ENCODE data around the gene MEF2C. TPM values are rescaled to one million over a fixed set of nuclear protein-coding genes. Genes with fewer than 3 reads are reported as not detected.
A peak's percentile ranks its signal among the peaks of the same experiment; 100 is the strongest.

MEF2C gene
- total RNA-seq, 1 donor from 2014 or later, result 42.0 TPM

DNA sequence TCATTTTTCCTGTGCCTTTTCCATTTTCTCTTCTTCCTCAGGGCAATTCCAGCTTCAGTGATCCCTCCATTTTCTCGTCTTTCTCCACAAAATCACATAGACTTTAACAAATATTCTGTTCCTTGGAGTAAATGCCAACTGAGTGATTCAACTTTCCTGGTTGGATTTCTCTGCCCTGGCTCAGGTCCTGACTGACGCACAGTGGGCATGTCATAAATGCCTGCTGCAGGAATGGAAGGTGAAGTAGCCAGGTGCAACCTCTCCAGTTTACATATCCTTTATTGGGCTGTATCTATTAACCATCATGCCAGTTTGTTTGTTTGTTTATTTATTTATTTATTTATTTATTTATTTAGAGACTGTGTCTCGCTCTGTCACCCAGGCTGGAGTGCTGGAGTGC, 95.1 kb downstream of the MEF2C start:
- ATAC-seq (no peak), DNase-seq (no peak)
- Histone ChIP-seq H3K36me3 (no peaks in the 10 kb centered on the region), H3K27me3 (ENCODE audit: low read depth) (no peaks in the 10 kb centered on the region), H3K4me3 (no peak overlapping the region), H3K4me1 (peaks cover 27% of the 10 kb centered on the region), H3K27ac (no peak overlapping the region), H3K9me3 (no peaks in the 10 kb centered on the region)
- intact Hi-C loops (cut with DNase I), result no loop called here
- TF ChIP-seq, protein P1, sequence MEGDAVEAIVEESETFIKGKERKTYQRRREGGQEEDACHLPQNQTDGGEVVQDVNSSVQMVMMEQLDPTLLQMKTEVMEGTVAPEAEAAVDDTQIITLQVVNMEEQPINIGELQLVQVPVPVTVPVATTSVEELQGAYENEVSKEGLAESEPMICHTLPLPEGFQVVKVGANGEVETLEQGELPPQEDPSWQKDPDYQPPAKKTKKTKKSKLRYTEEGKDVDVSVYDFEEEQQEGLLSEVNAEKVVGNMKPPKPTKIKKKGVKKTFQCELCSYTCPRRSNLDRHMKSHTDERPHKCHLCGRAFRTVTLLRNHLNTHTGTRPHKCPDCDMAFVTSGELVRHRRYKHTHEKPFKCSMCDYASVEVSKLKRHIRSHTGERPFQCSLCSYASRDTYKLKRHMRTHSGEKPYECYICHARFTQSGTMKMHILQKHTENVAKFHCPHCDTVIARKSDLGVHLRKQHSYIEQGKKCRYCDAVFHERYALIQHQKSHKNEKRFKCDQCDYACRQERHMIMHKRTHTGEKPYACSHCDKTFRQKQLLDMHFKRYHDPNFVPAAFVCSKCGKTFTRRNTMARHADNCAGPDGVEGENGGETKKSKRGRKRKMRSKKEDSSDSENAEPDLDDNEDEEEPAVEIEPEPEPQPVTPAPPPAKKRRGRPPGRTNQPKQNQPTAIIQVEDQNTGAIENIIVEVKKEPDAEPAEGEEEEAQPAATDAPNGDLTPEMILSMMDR (IDR thresholded peaks at IDR 0.05), result no peak

DNA sequence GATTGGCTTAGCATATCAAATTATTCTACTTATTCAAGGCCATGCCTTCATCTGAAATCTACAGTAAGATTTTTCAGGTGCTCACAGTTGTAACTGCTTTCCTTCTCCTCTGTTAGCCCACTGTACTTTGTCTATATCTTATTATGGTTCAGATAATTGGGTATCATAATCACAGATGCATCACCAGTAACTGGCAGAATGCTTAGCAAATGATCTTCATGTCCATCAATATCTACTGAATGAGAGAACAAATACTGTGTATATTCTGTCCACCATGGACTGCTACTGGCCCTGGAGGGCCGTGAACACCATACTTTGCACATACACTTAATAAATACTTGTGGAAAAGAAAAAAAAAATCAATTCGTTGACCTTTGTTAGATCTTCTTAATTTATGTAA, 96.2 kb downstream of the MEF2C start:
- DNase-seq, result no peak
- TF ChIP-seq, protein P1 (IDR thresholded peaks at IDR 0.05), result no peak
- Histone ChIP-seq H3K4me1 (peaks cover 27% of the 10 kb centered on the region), H3K36me3 (no peaks in the 10 kb centered on the region), H3K9me3 (no peaks in the 10 kb centered on the region), H3K4me3 (no peak overlapping the region), H3K27me3 (ENCODE audit: low read depth) (no peaks in the 10 kb centered on the region), H3K27ac (peak overlapping the region; percentile 78)
- ATAC-seq, result no peak
- intact Hi-C loops (cut with DNase I), result no loop called here

DNA sequence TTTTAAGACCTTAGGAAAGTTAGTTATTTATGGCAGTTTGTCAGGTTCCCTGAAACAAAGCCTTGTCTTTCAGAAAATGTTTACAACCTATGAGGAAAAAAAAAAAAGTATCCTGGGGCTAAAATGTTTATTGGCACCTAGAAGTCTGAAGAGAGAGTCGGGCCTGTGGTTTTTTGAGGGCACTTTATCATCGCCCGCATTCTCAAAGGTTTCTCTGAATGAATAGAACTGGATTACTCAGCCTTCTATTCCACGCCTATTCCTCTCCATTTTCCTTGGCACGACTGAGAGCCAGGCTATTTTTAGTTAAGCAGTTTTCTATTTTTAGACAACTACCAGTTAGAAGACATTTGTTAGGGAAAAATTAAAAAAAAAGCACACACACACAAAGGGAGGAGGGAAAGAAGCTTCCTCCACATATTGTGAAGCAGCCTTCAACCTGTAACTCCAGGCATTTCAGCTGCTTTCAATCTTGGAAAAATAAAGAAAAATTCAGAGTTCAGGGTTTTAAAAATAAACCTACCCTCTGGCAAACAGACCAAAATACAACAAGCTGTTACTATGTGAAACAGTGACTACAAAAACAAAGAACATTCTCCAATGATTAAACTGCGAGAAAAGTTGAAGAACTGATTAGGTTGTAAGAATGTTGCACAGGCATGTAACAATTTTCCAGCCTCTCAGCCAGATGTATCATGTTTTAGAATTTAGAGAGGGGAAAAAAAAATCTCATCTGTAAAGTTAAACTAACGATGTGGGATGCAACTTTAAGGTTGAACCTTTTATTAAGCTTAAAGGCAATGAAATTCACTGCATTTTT, 97.0 kb downstream of the MEF2C start:
- peaks cover 27% of the 10 kb centered on the region for H3K4me1 ChIP-seq
- peak overlapping the region; percentile 20 for H3K4me3 ChIP-seq
- H3K27me3 ChIP-seq (ENCODE audit: low read depth), result no peaks in the 10 kb centered on the region
- TF ChIP-seq, protein P1 (IDR thresholded peaks at IDR 0.05), result no peak
- H3K9me3 ChIP-seq, result no peaks in the 10 kb centered on the region
- no peaks in the 10 kb centered on the region for H3K36me3 ChIP-seq
- ATAC-seq, result peak; percentile 94 to 97
- peak overlapping the region; percentile 78 for H3K27ac ChIP-seq
- DNase-seq, result no peak
- intact Hi-C loops (cut with DNase I), result no loop called here

DNA sequence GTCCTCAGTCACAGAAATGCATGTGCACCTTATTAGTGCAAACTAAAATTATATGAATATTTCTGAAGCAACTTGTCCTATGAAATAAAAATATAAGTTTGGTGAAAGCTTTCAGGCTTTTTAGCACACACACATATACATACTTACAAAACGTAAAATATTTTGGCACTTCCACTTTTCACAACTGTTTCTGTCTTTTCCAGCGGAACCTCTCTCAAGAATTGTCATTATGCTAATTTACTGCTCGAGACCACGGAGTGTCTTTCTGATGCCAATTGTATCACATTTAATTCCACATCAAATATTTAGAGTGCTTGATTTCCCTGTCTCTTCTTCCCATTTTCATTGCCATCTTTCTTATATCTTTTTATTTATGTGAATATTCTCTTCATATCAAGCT, 100.4 kb downstream of the MEF2C start:
- TF ChIP-seq, protein P1 (IDR thresholded peaks at IDR 0.05), result no peak
- no peak overlapping the region for H3K27ac ChIP-seq
- H3K36me3 ChIP-seq, result no peaks in the 10 kb centered on the region
- ATAC-seq (no peak), DNase-seq (no peak)
- no peaks in the 10 kb centered on the region for H3K9me3 ChIP-seq
- H3K27me3 ChIP-seq (ENCODE audit: low read depth), result no peaks in the 10 kb centered on the region
- no peak overlapping the region for H3K4me3 ChIP-seq
- H3K4me1 ChIP-seq, result peaks cover 27% of the 10 kb centered on the region
- intact Hi-C loops (cut with DNase I), result no loop called here

DNA sequence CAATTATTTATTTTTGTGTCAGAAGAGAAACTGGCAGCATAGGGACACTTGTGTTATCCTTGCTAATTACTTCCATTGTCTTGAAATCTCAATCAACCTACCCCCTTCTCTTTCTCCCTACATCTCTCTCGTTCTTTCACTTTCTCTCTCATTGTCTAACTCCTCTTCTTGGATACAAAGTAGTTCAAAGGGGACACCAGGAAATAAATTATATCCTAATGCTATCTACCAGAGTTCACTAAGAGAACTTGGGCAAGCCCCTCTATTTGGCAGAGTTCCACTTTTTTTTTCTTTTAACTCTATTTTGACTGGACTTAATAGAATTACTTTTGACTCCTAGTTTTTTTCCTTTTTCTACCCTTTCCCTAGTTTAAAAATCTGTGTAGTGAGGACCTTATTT, 102.2 kb downstream of the MEF2C start:
- ATAC-seq, result no peak
- H3K27me3 ChIP-seq (ENCODE audit: low read depth), result no peaks in the 10 kb centered on the region
- H3K9me3 ChIP-seq, result no peaks in the 10 kb centered on the region
- H3K36me3 ChIP-seq, result no peaks in the 10 kb centered on the region
- H3K27ac ChIP-seq, result no peak overlapping the region
- H3K4me3 ChIP-seq, result no peak overlapping the region
- H3K4me1 ChIP-seq, result peaks cover 11% of the 10 kb centered on the region
- TF ChIP-seq, protein P1 (IDR thresholded peaks at IDR 0.05), result no peak
- no peak for DNase-seq
- intact Hi-C loops (cut with DNase I), result no loop called here

Data from lower lobe of right lung (tissue), 2 donors.